A549 treated with AZD9567 at 1 μM for 4 hours (cell line): Measurements from ENCODE around the gene DNAJB5. TPM values are rescaled to one million over a fixed set of nuclear protein-coding genes. Genes with fewer than 3 reads are reported as not detected.

Source experiments
- total RNA-seq: library from RNA; stranded (reverse); fragments of 200-300 nt; extraction: Qiagen RNA extraction; gene quantifications from 5 replicates; pipeline ENCODE4 v1.2.3, GENCODE V29; 2022; ENCODE audit not compliant: insufficient read depth

The DNAJB5 gene
- total RNA-seq = 5.8 to 9.4 TPM (median 7.7 TPM) in 5 replicates

DNA sequence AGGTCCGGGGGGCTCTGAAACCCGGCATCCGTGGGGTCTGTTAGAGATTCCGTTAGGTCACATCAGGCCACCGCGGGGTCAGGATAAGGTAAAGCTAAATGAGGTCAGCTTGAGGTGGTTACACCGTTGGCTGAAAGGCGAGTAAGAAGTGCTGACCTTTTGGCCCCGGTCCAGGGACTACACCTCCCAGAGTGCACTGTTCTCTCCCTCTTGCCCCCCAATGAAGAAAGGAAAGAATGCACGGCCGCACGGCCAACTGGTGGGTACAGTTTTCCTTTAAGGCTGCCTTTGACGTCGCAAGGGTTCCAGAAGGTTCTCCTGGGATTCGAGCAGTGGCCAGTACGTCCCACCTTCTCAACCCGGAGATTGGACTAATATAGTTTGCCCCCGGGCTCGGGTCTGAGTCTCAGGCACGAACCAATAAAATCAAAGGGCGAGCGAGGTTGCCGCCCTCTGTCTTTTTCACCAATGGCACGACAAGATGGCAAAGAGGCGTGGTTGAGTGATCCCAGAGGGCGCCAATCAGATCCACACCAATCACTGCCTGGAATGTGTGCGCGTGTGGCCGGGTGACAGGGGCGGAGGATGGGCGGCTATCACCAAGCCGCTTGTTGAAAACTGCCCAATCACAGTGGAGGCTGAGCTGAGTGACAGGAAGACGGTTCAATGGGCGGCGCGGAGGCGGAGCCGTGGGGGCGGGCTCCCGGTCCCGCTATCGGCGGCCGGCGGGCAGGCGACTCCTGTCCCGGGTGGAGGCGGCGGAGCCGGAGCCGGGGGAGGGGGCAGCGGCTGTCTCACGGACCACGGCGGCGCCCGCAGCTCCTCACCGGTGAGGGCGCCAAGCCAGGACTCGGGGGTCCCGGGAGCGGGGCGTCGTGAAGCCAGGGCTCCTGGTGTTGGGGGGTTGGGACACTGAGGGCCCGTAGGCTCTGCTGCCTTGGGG, at the start of gene DNAJB5:
Gene DNAJB5 (plus strand): TSS at position 743 of the 943 bp plus-strand sequence. CDS start 886 bp downstream, outside the sequence.

DNA sequence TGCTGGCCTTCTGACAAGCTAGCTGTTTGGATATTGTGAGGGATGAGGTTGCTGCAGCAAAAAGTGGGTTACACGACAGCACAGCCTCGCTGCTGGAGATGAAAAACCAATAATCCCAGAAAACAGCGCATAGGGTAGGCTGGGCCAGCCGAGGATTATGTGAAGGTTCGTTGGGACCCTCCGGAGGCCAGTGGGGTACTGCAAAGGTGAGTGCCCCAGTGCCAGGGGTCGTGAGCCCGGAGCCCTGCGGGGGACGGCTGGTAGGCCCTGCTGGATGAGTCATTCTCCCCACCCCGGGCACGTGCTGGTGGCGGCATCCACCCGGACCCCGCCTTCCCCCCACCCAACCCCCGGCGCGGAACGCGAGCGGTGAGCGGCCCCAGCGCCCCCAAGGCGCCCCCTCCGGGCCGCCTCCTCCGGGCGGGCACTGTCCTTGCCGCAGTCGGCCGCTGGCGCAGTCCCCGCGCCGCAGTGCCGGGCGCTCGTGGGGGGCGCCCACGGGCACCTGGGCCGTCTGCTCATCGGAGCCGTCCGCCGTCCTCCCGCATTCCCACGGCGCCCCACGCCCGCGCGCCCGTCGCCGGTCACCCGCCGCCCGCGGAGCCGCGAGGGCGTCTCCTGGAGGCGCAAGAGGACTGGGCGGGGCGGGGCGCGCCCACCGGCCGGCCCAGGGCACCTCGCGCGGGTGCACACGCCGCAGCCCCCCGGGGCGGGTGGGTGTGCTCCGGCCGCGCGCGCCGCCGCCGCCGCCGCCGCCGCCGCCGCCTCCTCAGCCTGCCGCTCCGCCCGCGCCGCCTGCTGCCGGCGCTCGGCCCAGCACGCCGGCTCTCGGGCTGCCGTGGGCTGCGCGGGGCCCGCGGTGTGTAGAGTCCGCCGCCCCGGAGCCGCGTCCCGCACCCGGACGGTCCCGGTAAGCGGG, 31.8 kb upstream of the DNAJB5 start, which contains the start of gene PHF24:
Gene PHF24 (plus strand): TSS at position 794 of the 919 bp plus-strand sequence. CDS start 13,014 bp downstream, outside the sequence.

Other genes with a start within 250 kb of the DNAJB5 start
- gene PHF24, start 31.5 kb upstream of the DNAJB5 start, total RNA-seq = 0.05 to 0.31 TPM (median 0.09 TPM) in 4 of 5 replicates, not detected in the other
- 271 to 324 TPM (median 288 TPM) in 5 replicates for gene VCP, start 82.9 kb downstream of the DNAJB5 start, total RNA-seq
- 29.0 to 55.4 TPM (median 52.0 TPM) in 5 replicates for gene FANCG, start 90.2 kb downstream of the DNAJB5 start, total RNA-seq
- gene PIGO, start 106.8 kb downstream of the DNAJB5 start, total RNA-seq = 41.4 to 51.7 TPM (median 50.0 TPM) in 5 replicates
- gene STOML2, start 113.4 kb downstream of the DNAJB5 start, total RNA-seq = 210 to 271 TPM (median 237 TPM) in 5 replicates
- gene ATOSB, start 126.1 kb downstream of the DNAJB5 start, total RNA-seq = 6.5 to 10.3 TPM (median 9.2 TPM) in 5 replicates
- gene UNC13B, start 172.3 kb downstream of the DNAJB5 start, total RNA-seq = 10.1 to 16.6 TPM (median 10.3 TPM) in 5 replicates